OCI-M1 (cell line): ENCODE results near the gene SPATS2L.

Experiments
- DNase-seq: peaks from one replicate; lab custom pipeline; 2025; lab: John Stamatoyannopoulos, UW

The SPATS2L gene, protein sequence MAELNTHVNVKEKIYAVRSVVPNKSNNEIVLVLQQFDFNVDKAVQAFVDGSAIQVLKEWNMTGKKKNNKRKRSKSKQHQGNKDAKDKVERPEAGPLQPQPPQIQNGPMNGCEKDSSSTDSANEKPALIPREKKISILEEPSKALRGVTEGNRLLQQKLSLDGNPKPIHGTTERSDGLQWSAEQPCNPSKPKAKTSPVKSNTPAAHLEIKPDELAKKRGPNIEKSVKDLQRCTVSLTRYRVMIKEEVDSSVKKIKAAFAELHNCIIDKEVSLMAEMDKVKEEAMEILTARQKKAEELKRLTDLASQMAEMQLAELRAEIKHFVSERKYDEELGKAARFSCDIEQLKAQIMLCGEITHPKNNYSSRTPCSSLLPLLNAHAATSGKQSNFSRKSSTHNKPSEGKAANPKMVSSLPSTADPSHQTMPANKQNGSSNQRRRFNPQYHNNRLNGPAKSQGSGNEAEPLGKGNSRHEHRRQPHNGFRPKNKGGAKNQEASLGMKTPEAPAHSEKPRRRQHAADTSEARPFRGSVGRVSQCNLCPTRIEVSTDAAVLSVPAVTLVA

DNA sequence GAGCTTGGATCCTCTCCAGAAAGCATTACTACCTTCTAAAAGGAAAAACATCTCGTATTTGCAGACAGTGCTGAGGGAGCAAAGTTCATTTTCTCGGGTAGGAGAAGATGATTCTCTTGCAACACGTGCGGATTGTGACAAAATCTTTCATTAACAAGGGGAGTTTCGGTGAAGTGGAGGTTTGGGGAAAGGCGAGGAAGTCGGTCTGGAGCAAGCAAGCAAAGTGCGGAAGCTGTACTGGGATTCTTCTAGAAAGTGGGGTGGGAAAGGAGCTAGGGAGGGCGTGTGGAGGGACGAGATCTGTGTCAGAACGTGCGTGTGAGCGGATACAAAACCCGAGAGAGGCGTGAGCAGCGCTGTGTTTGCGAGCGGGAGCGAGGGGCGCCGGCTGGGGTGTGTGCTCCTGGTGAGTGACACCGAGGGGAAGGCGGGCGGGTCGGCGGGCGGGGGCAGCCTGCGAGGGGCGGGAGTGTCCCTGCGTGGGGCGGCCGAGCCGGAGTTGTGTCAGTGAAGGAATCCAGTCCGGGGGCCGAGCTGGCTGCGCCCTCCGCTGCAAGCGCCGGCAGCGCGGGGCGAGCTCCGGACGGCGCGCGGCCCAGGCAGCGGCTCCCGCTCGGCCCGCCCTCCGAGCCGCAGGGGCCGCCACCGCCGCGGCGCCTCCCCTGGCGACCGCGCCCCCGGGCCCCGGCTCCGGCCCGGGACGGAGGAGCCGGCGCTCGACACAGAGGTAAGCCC is at the start of gene SPATS2L:
Gene SPATS2L (plus strand): TSS at position 498 of the 735 bp plus-strand sequence. CDS start 82,552 bp downstream, outside the sequence.
- peak; percentile 39 for DNase-seq

DNA sequence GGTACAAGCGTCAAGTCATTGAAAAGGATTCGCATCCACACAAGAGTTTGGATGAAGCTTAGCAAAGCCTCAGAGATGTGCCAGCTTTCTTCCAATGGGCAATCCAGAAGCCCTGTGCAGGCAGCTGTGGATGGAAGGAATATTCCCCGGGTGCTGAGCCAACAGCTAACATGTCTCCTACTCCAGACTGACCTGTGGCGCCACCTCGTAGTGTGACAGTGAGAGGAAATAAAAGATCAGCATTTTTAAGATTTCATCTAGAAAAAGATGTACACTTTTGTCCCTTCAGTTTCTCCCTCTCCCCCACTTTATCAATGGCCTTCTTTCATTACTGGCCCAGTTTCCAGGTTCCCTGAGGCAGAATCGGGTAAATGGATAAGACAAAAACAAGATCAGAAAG is 48.9 kb upstream of the SPATS2L start:
- DNase-seq: no peak

DNA sequence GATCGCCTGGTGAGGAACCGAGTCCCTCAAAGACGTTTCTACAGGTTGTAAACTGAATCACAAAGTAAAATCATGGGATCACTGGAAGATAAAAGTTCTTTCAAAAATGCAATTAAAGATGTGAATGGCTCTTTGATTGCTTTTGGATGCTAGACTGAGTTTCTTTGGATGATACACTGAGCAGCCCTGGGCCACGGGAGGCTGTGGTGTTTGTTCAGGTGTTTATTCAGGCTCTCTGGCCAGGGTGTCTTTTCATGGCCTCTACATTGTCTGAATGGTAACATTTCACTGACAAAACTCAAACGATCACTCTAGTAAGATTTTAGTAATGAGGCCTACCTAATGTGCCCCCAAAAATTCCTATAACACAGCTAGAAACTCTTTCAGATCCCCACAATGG is 48.4 kb upstream of the SPATS2L start:
- DNase-seq: no peak

DNA sequence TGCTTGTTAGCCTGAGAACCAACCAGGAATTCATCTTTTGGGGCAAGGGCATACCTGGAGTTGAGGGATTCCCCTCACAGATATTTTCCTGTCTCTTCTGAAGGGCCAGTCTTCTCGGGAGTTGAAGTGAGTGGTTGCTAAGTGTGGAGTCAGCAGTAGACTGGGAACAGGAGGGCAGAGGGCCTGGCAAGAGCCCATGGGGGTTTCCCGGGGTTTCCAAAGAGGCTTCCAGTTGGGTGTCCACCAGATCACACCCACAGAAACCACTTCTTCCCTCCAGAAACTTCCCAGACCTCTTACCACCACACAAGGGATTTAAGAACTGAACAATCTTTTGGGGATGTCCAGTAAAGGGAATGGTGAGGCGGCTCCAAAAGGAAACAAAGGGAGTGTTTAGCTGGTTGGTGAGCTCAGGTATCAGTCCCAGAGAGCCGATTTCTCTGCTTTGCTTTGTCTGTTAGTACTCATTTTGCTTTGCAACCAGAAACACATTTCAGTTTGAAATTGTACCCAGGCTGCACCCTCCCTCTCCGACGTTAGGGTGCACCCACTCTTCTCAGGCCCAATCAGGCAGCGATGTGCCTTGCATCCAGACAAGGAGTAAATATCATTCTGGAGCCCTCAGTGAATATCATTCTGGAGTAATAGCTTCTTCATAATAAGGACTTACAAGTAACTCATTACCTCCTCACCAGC is 47.5 kb upstream of the SPATS2L start:
- no peak for DNase-seq

DNA sequence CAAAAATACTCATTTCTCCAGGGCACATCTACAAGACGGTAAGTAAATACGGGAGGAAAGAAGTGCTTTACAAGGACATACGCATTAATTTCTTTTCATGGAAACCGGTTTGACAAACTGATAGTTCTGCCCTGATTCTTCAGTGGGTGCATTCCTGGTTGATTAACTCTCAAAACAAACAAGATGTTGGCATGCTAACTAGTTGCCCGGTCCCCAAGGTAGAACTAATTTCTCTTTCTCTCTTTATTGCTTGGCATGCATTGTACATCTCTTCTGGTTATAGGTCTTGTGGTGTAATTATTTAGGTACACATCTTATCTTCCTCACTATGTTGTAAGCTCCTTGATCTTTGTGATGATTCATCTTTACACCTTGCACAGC is 46.9 kb upstream of the SPATS2L start:
- no peak for DNase-seq

DNA sequence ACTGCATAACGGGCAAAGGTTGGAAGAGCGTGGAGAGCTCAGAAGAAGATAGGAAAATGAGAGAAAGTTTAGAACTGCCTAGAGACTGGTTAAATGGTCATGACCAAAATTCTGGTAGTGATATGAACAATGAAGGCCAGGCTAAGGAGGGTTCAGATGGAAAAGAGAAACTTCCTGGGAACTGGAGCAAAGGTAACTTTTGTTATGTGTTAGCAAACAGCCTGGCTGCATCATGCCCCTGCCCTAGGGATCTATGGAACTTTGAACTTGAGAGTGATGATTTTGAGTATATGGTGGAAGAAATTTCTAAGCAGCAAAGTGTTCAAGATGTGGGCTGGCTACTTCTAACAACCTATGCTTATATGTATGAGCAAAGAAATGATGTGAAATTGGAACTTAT is 44.4 kb upstream of the SPATS2L start:
- no peak for DNase-seq

DNA sequence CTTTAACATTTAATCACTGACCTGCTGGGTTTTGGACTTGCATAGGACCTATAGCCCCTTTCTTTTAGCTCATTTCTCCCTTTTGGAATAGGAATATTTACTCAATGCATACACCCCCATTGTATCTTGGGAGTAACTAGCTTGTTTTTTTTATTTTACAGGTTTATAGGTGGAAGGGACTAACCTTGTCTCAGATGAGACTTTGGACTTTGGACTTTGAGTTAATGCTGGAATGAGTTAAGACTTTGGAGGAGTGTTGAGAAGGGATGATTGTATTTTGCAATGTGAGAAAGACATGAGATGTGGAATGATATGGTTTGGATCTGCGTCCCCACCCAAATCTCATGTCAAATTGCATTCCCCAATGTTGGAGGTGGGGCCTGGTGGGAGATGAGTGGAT is 43.2 kb upstream of the SPATS2L start:
- no peak for DNase-seq

DNA sequence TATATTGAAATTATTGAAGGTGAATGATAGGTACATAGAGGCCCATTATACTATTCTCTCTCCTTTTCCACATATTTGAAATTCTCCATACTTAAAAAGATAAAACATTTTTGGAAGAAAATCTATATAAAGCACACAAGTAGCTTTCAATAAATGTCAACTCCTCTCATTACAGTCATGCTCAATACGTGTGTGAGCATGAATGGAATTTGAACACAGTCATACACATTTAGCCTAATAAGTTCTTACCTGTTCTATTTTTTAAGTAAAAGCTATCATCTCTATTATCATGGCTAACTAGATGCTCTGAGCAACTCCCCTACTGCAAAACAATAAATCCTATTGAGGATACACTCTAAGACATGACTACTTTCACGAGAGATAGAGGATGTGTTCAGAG is 41.9 kb upstream of the SPATS2L start:
- no peak for DNase-seq

DNA sequence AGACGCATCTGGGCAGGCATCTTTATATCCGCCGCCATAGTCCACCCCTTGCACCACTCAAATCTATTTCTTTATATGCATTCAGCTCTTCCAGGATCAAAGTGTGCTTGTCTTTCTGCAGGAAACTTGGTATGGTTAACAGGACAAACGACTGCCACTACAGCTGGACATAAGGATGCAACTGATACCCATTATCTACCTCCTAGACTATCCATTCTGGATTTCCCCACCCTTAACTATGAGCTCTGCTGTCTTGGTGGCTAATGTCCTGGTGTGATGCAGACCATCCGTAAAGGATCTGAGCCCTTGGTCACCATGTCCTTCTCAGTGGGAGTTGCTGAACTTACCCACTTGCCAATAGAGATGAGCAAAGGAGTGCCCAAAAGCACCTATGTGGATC is 40.1 kb upstream of the SPATS2L start:
- no peak for DNase-seq

DNA sequence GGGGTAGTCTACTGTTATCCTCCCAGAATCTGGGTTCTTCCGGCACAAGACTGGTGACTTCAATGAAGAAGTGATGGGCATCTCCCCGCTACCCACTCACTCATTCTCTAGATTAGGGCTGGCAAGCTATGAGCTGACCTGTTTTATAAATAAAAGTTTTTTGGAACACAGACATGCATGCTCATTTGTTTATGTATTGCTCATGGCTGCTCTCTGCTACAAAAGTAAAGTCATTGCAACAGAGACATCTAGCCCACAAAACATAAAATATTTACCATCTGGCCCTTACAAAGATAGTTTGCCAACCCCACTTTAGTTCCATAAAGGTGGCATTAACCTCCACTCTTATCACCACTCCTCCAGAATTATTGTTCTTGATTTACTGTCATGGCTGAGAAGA is 39.1 kb upstream of the SPATS2L start:
- DNase-seq: no peak

DNA sequence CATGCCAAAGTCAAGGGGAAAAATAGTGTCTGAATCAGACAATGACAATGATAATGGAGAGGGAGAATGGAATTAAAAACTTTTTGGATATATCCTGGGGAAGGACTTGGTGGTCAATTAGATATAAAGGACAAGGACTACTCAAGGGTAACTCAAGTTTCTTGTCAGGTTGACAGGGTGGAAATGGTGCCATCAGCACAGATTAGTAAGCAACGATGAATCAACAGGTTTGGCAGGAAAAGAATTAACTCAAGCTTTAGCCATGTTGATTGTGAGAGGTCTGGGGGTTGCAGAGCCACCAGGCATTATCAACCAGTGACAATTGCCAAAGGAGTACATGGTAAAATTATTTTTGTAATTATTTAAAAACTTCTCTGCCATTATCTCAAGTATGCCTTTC is 35.8 kb upstream of the SPATS2L start:
- no peak for DNase-seq

DNA sequence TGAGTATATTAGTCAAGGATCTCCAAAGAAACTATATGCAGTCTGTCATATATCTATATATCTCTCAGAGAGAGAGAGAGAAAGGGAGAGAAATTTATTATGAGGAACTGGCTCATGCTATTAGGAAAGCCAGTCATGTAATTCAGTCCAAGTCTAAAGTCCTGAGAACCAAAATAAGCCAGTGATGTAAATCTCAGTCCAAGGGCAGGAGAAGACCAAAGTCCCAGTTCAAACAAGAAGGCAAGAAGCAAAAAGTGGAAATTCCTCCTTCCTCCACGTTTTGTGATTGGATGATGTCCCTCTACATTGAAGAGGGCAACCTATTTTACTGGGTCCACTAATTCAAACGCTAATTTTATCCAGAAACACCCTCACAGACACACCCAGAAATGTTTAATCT is 34.2 kb upstream of the SPATS2L start:
- DNase-seq: no peak

DNA sequence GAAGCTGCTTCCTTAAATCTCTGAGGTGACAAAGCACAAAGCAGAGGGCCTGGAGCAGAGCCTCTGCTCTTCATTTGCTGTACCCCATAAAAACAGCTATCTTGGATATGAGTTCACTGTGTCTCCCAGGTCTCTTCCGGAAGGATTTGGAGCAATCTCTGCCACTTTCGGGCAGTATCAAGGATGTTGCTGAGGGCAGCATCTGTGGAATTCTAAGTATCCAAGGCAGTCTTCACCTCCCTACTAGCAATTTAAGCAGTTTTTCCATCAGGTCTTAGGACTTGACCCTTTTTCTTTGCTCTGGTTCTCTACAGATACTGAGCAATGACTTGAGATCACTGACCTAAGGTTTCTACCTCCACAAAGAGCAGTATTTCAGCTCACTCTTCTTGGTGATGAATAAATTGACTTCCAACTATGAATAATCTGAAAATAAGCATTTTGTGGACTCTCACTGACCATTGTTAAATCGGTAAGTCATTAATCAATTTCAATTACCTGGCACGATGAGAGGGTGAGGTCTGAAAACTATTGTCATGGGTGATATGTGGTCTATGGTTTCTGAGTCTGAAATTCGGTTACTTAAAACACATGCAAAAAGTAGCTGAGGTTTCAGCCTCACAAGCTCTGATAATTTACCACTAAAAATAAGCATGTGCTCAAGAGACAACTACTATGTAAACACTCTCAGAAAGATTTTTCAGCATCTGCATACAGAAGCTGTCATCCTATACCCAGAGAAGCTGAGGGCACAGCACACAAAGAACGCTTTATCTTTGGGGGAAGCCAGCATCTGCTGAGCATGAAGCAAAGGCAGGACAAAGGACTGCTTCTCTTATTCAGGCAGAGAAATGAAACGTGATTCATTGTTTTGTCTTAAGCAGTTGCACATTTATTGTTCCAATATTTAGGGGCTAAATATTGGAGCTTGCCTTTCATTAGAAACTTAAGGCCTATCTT is 32.1 kb upstream of the SPATS2L start:
- no peak for DNase-seq

DNA sequence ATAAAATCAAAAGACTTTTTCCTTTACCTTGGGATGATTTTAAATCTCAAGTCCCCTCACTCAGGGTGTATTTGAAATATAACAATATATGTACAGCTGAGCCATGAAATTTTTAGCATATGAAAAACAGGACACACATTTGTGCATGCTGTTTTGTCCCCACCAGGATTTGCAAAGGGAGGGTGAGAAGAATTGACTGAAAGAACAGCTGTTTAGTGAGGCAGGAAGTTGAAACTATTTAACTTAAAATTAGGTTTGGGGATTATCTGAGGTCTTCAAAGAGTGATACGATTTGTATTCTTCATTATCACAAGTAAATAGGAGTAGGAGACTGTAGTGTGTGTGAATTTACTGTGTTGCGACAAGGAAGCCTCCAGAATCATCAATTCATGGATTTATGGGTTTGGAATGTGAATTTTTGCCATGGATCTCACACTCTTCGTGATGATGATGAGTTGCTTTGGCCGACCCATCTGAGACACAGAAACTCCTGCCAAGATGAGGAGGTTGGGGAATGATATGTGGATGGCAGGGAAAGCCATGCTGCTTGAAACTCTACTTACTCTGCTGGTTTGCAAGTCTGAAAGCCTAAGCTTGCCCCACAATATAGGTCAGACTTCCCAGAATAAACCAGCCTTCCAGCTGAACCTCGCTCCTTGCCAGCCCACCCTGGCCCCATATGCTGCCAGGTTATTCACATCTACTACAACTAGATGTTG is 31.0 kb upstream of the SPATS2L start:
- DNase-seq: no peak

DNA sequence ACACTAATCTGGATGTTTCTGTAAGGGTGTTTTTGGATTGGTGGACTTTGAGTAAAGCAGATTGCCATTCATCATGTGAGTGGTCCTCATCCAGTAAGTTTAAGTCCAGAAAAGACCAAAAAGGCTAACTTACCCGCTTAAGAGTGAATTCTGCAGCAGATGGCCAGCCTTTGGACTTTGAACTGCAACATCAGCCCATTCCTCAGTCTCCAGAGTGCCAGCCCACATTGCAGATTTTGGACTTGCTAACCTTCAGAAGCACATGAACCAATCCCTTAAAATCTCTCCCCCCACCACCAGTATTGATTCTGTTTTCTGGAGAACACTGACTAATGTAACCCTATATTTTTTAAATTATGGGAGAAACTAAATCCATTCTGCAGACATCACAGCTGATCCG is 30.0 kb upstream of the SPATS2L start:
- DNase-seq: no peak

DNA sequence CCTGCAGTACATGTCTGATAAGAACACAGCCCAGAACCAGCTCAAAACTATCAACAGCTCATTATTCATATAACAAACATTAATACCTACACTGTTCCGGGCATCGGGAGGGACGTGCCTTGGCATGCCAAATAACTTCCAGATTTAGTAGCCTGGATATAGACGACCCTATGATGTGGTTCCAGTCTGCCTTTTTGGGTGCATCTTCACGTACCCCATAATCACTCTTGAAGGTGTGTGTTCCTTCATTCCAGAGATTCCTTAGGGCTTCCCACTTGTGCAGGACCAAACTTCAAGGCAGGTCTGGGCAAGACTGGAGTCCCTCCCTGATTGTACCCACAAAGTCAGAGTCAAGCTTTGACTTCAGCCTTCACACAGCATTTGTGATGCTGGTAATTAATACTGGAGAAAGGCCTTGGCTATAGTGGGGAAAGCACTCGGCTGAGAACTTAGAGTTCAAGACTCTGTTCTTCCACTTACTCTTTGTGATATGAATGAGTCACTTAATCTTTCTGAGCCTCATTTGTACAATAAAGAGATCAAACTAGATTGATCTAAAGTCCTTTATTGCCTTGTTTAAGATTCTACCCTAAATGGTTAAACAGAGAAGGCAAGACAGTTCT is 27.7 kb upstream of the SPATS2L start:
- DNase-seq: no peak

DNA sequence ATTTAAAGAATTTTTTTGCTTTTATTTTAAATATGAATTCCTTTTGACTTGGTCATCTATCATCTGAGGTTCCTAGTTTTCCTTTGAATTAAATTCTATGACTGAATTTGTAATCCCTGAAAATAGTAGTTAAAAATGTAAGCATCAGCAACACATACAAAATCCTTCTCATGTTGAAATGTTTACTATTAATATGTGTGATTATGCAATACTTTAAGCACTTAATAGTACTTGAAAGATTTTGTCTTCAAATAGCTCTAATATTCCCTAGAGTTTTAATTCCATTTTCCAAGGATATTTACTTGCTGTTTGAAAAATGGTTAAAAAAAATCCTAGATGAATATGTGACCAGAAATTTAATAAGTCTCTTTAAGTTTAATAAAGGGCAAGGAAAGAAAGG is 26.6 kb upstream of the SPATS2L start:
- DNase-seq: no peak

DNA sequence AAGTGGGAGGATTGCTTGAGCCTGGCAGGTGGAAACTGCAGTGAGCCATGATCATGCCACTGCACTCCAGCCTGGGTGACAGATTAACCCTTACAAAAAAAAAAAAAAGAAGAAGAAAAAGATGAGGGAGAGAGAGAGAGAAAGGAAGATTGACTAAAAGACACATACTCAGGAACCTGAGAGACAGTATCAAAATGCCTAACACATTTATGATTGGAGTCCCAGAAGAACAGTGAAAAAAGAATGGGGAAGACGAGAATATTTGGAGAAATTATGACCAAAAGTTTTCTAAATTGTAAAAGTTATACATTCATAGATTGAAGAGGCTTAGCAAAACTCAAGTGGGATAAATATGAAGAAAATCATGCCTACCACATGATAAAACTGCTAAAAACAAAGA is 19.9 kb upstream of the SPATS2L start:
- DNase-seq: no peak

DNA sequence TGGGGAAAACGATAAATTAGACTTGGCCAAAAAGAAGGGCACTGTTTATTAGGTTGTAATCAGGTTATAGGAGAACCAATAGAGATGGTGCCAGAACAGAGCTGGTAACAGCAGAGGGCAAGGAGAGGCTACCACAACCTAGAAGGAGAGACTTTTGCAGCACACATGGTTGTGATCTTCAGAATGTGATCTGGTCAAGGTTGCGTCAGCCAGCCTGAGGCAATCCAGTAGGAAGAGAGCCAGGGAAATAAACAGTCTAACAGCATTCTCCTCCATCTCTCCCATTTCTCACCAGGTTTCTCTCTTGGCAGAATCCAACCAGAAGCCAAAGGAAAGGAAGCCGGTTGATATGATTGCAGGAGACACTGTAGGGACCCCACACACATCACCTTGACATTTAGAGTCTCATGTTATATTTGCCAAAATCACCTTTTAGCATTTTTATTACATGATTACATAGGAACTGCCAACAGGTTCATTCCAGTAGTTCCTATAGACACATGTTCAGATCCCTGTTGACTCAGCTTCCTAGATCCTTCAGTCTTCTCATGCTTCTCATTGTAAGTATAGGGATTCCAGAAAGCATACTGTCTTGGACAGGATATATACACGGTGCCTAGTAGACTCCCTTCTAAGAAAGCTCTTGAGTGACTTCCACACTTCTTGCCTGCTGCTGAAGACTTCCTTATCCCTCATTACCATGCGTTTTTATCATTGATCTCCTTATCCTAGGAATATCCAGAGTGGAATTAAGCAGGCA is 17.6 kb upstream of the SPATS2L start:
- DNase-seq: no peak

DNA sequence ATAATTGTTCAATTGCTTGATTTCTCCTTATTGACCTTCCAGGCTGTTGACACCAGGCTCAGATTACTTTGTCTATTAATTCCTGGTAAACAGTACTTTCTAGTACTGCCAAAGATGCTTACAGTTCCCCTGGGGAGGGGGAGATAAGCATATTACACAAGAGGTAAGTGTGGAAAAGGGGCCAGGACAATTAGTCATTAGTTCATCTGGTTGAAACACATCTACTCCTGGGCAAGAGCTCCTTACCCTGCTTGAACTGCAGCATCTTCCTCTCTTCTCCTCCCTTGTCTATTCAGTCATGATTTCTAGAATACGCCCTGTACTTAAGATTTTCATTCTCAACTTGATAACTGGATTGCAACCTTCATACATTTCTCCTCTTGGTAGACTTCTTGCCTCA is 10.4 kb upstream of the SPATS2L start:
- no peak for DNase-seq
